Activated CD4-positive, CD25-positive, alpha-beta regulatory T cell (primary cell): ENCODE results near the gene LYPLA2.
A peak's percentile ranks its signal among the peaks of the same experiment; 100 is the strongest.

Experiments used
- DNase-seq, 4 experiments: peaks; one replicate each; lab custom pipeline; 2025; lab: John Stamatoyannopoulos, UW

LYPLA2 gene

GRCh38 chr1:23837908-23838307 is 47.0 kb downstream of the LYPLA2 start:
- no peak for DNase-seq

GRCh38 chr1:23838401-23838866 is 47.5 kb downstream of the LYPLA2 start:
- DNase-seq = peak; percentile 52 to 65 (median 63)

- DNase-seq = no peak
Observed at GRCh38 chr1:23843644-23844043, 52.7 kb downstream of the LYPLA2 start.
